Heart left ventricle (tissue), 13 donors: Measurements from ENCODE around the gene FEM1C.

Experiments used
- POLR2A ChIP-seq, 2 donors: fragments of 450-650 bp; IDR thresholded peaks; one replicate each; pipeline ENCODE4 v1.6.1; 2017; ENCODE audit warnings: antibody characterized with exemption in 2 of 2, mild to moderate bottlenecking in 2 of 2, moderate library complexity in 2 of 2
- TF ChIP-seq, protein P1 (sequence below), 12 donors: fragments of 200-600 bp; sonication (generic) in 4 of 12; IDR thresholded peaks; one replicate each; pipeline versions ENCODE4 v1.5.0 to v1.8.0; 2018 to 2022; ENCODE audit warnings: antibody characterized with exemption in 12 of 12, mild to moderate bottlenecking in 5 of 12
- donor health status: ischemic (EF 13 %, LVEDD 7.1; RV severe dilation, severe dysfunction).
- donor health status: DM: no; HTN: yes; CAD: no.
- donor health status: DM: no; HTN: no; CAD: no.
- donor health status: ischemic (EF 25% LVEDD 6.9; RV normal size, moderate dysfunction).
- donor health status: ischemic (EF 25% LVEDD 5.7; RV mildly dilated, moderate dysfunction).
- donor health status: ischemic (EF 35%, LVEDD 5.7; RV mildly dilated, moderate dysfunction).
- donor health status: nonischemic (EF 11% LVEDD 7.7; RV severe dilation, severe dysfunction).
- donor health status: DM: yes; HTN: yes; CAD: no.
- donor health status: PGD.
- donor health status: ischemic (EF 29% LVEDD 5.4; RV normal size, mild dysfunction).
- donor health status: nonischemic (EF 23%, LVEDD 6.1; RV moderate dilation, normal function).

DNA sequence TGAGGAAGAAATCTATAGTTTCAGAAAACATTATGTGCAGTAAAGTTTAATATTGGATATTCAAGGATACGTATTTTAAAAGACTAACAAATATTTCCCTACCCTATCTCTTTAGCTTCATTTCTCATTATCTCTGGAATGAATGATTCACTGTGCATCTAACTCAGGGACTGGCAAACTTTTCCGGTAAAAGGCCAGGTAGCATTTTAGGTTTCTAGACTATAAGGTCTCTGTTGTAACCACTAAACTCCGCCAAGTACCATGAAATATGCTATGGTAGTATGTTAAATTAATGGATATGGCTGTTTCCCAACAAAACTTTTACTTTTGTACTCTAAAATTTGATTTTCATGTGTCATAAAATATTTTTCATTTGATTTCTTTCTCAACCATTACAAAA, 13.2 kb downstream of the FEM1C start:
- TF ChIP-seq POLR2A (IDR thresholded peaks at IDR 0.05): no peak
- TF ChIP-seq, protein P1, sequence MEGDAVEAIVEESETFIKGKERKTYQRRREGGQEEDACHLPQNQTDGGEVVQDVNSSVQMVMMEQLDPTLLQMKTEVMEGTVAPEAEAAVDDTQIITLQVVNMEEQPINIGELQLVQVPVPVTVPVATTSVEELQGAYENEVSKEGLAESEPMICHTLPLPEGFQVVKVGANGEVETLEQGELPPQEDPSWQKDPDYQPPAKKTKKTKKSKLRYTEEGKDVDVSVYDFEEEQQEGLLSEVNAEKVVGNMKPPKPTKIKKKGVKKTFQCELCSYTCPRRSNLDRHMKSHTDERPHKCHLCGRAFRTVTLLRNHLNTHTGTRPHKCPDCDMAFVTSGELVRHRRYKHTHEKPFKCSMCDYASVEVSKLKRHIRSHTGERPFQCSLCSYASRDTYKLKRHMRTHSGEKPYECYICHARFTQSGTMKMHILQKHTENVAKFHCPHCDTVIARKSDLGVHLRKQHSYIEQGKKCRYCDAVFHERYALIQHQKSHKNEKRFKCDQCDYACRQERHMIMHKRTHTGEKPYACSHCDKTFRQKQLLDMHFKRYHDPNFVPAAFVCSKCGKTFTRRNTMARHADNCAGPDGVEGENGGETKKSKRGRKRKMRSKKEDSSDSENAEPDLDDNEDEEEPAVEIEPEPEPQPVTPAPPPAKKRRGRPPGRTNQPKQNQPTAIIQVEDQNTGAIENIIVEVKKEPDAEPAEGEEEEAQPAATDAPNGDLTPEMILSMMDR (IDR thresholded peaks at IDR 0.05): no peak
